HG03196 (cell line): Measurements from ENCODE around the gene DOK3.

ENCODE experiments used
- ATAC-seq: cut with Tn5 transposase; IDR thresholded peaks from one replicate; pipeline ENCODE4 v1.9.1; 2021; ENCODE audit not compliant: unreplicated experiment

DOK3 gene

DNA sequence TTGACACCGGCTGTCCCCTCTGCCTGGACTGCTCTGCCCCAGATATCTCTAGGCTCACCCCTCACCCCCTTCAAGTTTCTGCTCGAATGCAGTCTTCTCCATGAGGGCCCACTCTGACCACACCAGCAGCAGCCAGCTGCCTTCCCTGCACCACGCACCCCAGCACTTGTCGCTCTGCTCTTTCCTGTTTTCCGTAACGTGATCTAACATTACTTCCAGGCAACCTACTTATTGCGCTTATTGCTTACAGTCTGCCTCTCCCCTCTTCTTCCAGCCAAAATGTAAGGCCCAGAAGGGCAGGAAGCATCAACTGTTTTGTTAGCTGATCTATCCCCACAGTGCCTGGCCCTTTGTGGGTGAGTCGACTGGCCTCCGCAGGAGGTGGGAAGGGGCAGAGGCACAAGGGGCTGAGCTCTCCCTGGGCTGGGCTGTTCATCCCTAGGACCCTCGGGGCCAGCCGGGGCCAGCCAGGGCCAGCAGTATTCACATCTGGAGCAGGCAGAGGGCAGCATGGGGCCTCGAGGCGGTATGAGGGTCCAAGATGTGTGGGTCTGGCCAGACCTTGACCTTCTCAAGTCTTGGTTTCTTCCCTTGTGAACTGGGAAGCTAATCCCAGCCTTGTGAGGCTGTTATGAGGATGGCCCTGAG, 24.6 kb downstream of the DOK3 start:
- ATAC-seq: no peak

DNA sequence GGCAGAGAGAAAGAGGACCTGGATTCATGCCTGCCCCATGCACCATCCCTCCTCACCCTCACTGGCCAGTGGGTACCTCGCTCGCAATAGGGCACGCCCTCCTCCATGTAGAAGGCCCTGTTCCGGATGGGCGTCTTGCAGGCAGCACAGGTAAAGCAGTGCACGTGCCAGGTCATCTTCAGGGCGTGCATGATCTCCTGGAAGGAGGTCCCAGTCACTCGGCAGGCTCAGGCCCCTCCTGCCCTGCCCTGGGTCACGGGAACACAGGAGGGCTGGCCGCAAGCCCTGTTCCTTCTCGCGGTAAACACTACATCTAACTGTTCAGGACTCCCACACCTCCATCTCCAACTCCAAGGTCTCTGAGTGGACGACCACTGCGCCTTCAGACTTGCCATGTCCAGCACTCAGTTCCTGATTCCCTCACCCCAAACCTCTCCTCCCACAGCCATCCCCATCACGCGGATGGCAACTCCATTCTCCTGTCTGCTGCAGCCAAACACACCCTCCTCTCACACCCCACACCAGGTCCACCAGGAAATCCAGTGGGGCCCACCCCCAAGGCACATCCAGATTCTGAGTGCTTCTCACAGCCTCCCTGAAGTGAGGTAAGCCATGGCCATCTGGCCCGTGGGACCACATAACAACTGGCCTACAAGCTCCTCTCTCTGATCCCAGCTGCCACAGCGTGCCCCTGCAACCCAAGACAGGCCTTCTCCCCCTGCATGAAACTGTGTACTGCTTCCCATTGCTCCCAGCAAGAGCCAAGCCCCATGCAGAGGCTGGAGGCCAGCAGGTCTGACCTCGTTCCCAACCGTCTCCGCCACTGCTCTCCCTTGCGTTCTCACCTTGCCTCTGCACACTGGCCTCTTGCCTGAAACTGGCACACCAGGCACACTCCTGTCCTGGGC, 25.4 kb downstream of the DOK3 start:
- no peak for ATAC-seq

DNA sequence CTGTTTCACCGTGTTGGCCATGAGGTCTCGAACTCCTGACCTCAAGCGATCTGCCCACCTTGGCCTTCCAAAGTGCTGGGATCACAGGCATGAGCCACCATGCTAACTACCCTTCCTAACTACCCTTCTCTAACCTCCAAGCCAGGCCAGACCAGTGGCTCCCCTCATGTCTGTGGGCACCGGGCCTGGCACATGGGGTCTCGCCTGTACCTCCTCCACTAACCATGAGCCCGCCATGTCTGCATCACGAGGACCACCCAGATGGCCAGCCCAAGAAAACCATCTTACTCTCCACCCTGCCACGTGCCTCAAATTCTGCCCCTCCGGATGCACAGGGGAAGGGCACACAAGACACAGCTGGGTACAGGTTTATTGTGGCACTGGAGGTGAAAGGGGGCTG, 26.6 kb downstream of the DOK3 start:
- no peak for ATAC-seq

DNA sequence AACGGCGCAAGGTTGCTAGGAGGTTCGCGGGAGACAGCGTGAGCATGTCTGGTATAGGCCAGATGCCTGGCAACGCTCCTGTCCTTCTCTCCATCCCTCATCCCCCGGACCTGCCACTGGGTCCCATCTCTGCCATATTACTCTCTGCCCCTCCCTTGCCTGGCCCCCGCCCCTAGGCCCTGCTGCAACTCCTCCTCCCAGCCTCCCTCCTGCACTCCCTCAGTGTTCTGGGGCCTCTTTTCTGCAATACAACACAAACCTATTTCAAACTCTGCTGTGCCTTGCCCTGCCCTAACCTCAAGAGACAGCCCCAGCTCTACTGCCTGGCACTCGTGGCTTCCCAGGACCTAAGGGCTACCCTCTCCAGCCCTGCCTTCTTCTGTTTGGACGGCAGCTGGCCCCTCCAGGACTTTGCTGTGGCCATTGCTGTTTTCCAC, 27.2 kb downstream of the DOK3 start:
- no peak for ATAC-seq

DNA sequence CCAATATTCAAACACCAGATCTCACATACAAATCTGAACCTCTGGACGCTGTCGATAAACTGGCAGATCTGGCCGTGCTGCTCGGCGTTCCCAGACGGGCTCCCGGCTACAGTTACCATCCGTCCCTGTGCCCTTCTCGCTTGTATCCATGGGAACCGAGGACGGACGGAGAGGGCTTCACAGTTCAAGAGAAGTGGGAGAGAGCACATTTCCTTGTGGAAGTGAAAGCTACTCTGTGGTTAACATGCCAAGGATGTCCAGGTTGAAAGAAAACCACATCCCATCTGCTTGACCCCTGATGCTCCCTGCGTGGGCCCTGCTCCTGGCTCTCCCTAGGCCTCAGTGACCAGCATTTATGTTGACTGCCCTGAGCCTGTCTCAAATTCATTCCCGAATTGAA, 29.9 kb downstream of the DOK3 start:
- ATAC-seq: no peak

DNA sequence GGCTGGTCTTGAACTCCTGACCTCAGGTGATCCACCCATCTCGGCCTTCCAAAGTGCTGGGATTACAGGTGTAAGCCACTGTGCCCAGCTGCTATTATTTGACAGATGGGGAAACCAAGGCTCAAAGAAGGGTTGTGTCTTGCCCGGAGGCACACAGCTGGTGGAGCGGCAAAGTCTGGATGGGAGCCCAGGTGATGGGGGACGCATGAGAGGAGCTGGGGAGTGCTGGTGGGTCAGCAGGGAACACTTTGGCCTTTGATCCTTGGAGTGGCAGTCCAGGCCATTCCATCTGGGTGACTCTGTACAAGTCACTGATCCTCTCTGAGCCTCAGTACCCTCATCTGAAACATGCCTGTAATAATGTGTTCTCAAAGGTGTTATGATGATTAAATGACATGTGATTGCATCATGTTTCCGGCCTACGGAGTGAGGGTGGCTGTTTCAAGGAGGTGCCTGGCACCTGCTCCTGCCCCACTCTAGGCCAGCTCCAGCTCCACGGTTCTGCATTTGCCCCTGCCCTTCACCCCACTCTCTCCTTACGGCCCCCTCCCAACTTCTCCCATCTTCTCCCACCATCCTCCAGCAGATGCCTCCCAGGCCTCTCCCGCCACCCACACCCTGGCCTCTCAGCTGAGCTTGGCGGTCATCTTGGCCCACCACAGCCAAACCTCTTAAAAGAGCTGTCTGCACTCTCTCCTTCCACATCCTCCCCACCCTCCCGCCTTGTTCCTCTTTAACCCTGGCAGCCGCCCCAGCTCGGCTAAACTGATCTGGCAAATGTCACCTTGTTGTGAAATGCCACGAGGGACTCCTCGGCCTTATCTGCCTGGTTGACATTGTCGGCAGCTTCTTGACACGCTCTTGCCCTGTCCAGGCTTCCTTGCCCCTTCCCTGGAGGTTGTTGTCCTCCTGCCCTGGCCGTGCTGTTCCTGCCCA, 30.6 kb downstream of the DOK3 start:
- no peak for ATAC-seq

DNA sequence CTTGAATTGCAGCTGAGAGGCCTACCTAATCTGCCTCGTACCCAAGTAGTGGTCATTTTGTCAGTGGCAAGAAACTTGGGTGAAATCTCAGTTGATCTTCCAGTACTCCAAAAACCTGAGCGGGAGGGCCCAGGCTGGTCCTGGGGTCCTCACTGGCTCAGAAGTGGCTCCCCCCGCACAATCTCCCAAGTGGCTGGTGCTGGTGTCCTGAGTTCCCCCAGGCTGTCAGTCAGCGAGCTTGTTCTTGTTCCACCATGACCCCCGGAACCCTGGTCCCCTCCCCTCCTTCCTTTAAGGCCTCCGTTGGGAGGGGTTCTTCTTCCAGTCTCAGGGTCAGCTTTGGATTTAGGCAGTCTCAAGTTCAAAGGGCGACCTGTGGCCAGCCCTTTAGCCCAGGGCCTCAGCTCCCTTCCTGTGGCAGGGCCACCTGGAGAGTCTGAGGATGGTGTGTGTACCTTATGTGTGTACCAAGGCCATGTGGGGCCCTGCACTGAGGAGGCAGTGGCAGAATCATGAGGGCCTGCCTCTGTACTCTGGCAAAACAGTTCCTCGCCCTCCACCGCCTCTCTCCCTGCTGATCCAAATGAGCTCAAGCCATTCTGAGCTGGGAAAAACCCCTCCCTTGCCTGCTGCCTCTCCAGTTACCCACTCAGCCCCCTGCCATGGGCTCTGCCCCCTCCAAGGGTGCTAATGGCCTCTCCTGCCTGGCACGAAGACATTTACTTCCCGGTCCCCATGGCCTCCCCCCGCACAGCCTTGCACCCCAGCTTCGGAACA, 31.7 kb downstream of the DOK3 start:
- no peak for ATAC-seq

DNA sequence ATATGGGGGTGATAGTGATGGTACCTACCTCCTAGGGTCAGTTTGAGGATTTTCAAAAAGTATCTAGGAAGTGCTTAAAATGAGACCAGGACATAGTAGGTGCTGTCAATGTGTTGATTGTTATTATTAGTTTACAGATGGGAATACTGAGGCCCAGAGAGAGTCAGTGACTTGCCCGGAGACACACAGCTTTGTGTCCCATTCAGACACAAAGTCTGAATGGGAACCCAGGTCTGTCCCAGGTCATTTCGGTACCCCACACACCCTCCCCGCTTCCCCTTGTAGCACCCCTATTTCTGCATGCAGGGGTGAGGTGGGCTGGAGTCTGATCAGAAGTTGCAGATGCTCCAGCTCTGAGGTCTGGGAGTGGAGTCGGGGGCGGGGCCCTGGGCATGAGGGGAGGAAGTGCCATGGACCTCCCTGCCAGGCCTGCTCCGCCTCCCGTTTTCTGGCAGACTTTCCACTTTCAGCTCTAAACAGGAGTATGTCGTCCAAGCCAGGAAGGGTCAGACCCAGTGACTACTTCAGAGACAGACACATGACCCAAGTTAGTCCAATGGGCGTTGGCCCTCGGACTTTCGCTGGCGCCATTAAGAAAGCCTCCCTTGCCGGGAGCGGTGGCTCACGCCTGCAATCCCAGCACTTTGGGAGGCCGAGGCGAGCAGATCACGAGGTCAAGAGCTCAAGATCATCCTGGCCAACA, 32.9 kb downstream of the DOK3 start:
- no peak for ATAC-seq

DNA sequence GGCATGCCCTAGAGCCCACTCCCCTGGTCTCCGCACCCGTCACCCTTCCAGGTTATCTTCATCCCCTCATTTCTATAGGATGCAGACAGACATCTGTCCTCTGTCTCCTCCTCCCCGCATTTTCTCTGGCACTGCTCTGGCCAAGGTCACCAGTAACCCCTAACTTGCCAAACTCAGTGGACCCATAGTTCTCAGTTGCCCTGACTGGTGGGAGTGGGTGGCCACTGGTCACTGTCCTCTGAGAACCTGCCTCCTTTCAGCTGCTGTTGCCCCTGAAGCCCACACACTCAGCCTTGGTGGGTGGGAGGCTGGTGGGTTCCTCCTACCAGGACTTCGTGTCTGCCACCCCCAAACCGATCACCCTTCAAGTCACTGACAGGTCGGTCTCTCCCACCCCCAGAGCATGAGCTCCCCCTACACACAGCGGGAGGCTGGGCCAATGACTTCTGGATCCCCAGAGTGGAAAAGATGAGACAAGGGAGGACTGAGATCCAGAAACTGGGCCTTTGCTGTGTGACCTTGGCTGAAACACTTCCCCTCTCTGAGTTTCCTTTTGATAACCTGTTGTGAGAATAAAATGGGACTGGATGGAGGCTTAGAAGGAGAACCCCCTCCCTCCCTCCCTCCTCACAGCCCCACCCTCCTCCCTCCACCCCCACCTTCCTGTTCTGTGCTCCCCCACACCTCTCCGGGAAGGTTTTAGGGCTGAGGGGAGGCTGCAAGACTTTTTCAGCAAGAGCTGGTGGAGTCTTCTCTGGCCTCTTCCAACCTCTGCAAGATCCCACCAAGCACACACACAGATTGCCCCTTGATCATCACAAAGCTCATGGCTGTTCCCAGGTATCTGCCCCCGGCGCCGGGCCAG, 33.8 kb downstream of the DOK3 start:
- no peak for ATAC-seq

DNA sequence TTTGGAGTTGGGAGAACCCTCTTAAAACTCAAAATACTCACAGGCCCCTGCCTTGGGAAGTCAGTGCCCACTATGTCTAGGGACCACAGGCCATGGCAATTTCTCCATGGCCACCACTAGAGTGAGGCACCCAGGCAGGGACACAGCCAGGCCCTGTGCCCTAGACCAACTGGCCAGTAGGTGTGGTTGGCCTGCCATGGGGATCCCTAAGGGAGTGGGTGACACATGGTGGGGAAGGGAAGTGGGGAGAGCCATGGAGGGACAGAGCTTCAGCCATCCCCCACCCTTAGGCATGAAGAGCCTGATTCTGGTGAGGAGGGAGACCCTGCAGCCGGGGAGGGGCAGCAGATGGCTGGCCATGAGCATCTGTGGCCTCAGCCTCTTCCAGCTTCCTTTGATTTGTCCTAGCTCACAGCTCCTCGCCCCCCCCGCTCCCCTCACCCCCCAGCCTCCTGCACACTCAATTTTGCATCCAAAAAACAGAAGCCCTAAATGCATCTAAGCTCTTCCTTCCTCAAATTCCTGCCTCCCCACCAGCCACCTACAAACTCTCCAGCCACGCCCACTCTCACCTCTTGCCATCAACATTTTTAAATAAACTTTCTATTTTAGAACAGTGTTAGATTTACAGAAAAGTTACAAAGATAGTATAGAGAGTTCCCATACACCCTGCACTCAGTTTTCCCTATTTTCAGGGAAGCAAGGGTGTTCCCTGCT, 34.6 kb downstream of the DOK3 start:
- ATAC-seq: no peak

DNA sequence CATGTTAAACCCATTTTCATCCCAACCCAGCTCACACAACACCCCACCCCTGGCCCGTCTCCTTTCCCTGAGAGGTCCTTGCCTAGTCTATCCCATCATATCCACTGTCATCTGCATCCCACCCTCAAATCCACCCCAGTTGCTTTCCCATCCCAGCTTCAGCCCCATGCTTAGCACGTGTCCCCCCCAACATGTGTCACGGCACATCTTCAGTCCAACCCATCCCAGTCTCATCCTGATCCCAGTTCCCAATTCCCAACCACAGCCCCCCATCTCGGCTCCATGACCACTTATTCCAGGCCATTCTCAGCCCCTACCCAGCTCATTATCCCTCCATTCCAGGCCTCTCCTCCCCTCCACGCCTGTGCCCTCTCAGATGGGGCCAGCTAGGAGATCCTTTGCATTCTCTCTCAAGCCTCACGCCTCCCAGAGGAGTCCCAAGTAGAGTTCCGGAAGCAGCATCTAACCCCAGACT, 35.6 kb downstream of the DOK3 start:
- no peak for ATAC-seq

DNA sequence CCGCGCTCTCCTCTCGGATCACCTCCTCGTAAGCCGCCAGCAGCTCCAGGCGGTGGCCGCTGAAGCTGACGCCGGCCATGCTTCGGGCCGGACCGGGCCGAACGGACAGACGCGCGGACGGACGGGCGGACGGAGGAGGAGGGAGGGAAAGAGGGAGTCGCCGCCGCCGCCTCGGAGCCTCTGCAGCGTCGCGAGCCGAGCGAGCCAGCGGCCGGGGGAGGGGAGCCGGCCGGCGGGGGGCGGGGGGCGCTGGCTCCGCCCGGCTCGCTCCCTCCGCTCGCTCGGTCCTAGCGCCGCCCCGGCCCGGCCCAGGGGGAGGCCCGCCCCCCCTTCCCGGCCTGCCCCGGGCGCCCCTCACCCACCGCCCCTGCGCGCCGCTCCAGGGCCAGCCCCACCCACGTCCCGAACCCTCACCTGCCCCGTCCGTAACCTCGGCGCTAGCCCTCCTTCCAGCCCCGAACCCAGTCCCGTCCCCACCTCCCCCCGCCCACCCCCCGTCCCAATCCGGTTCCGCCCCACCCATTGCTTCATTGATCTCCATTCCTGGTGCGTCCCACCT, 36.1 kb downstream of the DOK3 start, which contains the start of gene DBN1:
Gene DBN1 (minus strand): TSS at position 192 of the 559 bp plus-strand sequence. CDS start 113 bp downstream, at position 79.
- ATAC-seq: no peak

DNA sequence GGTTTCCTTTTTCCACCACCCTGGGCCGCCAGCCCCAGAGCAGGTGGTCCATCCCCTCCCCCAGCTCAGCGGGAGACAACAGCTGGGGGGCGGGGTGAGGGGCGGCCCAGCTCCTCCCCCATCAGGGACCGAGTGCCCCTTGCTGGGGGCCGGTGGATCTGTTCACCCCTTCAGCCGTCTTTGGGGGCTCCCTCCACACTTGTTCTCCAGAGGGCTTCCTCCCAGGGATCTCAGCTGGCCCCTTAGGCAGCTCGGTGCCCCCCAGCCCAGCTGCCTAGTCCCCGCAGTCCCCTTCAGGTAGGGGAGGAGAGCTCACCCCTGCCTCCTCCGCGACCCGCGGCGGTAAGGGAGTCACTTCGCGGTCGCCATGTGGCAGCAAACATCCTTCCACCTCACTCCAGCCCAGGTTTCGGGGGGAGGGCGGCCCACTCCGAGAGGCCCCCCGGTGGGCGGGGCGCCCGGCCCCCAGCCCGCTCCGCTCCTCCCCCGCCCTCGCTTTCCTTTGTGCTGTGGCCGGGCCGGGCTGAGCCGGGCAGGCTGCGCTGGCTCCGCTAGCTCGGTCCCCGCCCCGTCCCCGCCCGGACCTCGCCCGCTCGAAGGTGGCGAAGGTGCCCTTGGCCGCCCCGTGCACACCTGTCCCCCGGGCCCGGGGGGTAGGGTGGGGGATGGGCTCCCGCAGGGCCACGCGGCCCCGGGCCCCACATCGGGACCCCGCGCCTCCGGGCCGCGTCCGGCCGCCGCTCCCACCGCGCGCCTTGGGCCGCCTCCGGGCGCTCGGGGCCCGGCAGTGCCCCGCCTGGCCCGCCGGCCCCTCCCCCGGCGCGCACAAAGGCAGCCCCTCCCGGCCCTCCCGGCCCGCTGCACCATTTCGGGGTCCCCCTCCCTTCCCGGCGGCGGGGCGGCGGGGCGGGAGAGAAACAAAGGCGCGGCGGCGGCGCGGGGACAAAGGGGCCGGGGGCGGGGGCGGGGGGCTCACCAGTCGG, 36.9 kb downstream of the DOK3 start:
- no peak for ATAC-seq

DNA sequence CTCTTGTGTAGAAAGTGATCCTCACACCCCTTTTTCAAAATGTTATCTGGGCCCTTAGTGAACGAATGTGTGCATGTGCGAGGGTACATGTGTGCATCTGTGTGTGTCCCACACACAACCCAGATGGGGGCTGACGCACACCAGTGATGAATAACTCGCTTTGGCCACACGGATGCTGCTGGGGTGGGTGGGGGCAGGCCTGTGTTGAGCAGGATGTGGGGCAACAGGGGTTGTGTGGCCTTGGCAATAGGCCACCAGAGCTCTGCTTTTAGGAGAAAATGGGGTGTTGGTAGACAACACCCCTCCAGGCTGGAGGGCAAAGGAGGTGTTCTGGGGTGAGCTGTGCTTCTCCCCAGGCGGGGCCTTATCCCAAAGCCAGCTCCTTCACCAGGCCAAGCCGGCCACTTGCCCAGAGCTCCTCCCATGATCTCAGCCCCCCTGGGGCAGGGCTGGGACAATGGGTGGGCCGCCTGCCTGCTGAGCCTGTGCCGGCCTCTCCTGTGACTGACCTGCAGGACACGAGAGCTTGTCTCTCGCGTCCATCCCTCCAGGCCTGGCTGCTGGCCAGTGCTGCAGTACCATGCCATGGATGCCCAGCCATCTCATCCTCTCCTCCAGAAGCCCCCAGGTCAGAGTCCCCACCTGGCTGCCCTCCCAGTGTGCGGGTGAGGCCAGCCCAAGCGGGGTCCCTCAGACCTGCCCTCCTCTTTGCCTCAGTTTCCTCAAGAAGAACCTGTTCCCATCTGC, 37.8 kb downstream of the DOK3 start:
- ATAC-seq: no peak

DNA sequence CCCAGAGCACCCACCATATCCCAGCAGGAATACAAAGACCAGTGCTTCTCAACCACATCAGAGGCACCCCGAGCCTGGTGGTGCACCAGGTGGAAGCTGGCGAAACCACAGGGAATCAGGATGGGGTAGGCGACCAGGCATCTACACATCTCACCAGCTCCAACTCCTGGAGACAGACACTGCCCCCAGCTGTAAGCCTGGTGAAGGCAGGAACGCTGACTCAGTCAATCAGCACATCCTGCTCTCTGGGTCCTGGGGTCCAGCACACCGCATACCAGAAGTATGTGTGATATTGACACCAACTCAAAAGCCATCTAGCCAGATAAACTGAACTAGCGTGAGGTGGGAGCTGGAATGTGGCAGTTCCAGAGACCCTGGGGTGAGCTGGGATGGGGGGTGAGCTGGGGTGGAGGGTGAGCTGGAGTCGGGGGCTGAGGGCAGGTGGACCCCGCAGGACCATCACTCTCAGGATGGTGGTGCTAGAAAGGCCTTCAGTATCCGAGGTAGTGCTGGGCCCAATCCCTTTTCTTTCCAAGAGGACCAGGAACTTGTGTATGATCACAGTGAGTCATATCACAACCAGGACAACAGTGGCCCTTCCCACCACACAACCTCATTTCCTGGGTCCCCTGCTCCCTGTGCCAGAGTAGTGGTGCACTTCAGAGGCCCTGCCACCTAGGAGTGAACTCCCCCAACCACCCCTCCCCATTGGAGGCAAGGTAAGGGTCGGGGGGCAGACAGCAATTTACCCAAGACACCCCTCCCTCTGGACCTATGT, 38.7 kb downstream of the DOK3 start:
- ATAC-seq: no peak
